ENCODE data around the gene CEP43. TPM values are rescaled to one million over a fixed set of nuclear protein-coding genes. Genes with fewer than 3 reads are reported as not detected.

CEP43 gene
- total and polyA plus RNA-seq, 2 of the 8 experiments (the other 6 are each of a cell fraction or from before 2014, with no cell fraction given), result 12.0 to 31.2 TPM

DNA sequence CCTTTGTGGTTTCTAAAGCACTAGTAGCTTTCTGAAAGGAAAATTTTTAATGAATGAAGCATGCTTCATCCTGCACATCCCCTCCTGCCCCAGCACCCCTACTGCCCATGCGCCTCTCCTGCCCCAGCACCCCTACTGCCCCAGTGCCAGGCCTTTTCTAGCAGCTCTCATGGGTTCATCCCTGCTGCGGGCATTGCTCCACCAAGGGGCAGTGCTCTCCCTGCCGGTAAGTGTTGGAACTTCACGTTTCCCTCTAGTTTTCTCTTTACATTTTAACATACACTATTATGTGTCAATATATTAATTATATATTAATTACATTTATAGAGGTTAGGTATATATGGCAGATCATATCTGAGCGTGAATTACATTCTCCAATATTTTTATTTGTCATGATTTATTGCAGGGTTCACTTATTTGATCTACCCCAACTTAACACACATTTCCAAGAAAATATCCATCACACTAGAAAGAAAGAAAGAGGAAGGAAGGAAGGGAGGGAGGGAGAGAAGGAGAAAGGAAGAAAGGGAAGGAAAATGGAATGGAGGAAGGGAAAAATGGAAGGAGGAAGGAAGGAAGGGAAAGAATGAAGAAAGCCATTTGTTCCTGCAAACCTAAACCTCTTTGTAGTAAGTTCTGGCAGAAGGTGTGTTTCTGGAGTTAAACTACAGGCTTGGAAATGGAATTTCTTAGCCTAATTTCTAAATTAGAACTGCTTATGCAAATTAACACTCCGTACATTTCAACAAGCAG lies 46.8 kb downstream of the CEP43 start (continued):
- TF ChIP-seq, protein P1, sequence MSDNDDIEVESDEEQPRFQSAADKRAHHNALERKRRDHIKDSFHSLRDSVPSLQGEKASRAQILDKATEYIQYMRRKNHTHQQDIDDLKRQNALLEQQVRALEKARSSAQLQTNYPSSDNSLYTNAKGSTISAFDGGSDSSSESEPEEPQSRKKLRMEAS (IDR thresholded peaks at IDR 0.05), result no peak
- TF ChIP-seq ZNF274 (IDR thresholded peaks at IDR 0.05; ENCODE audit: borderline replicate concordance, extremely low read depth, low read length), result no peak
- no peak for TF ChIP-seq SIX5 (IDR thresholded peaks at IDR 0.05; ENCODE audit: low read depth, low read length)
- no peak for TF ChIP-seq TAF7 (optimal IDR thresholded peaks at IDR 0.05; ENCODE audit: borderline replicate concordance, low read depth, low read length)
- no peak for TF ChIP-seq KDM1A (IDR thresholded peaks at IDR 0.05; ENCODE audit: borderline replicate concordance, low read length)
